Neural progenitor cell (in vitro differentiated cells): ENCODE measurements around the gene ZDHHC14. TPM values are rescaled to one million over a fixed set of nuclear protein-coding genes. Genes with fewer than 3 reads are reported as not detected.
"Not testable (repeated sequence)": the region's sequence is repeated elsewhere in the genome, so short reads cannot be mapped to it uniquely, and the experiment has no call there.

Source experiments
- DNase-seq: peaks from one replicate; pipeline ENCODE4 v3.0.0-alpha.2; 2016; ENCODE audit warnings: low spot score
- H2AFZ ChIP-seq: fragments of 200-600 bp; sonication (generic); replicated peaks from 2 replicates; pipeline ENCODE4 v1.6.1; 2016; ENCODE audit warnings: antibody characterized with exemption
- H3F3A ChIP-seq: fragments of 200-600 bp; sonication (generic); 2 replicates; pipeline ENCODE4 v1.6.1; 2016; ENCODE audit warnings: antibody characterized with exemption, low read depth
- H3K27ac ChIP-seq: fragments of 200-600 bp; sonication (generic); 2 replicates; pipeline ENCODE4 v1.5.1; 2016; ENCODE audit warnings: mild to moderate bottlenecking
- H3K27me3 ChIP-seq: fragments of 200-600 bp; sonication (generic); 2 replicates; pipeline ENCODE4 v1.6.1; 2016; ENCODE audit warnings: mild to moderate bottlenecking, moderate library complexity
- H3K36me3 ChIP-seq: fragments of 200-600 bp; sonication (generic); 2 replicates; pipeline ENCODE4 v1.5.1; 2016
- H3K4me1 ChIP-seq: fragments of 200-600 bp; sonication (generic); 2 replicates; pipeline ENCODE4 v1.6.1; 2016; ENCODE audit warnings: mixed run types
- H3K4me2 ChIP-seq: fragments of 200-600 bp; sonication (generic); 2 replicates; pipeline ENCODE4 v1.6.1; 2016
- H3K4me3 ChIP-seq: fragments of 200-600 bp; sonication (generic); 2 replicates; pipeline ENCODE4 v1.5.1; 2016
- H3K79me2 ChIP-seq: fragments of 200-600 bp; sonication (generic); 2 replicates; pipeline ENCODE4 v1.6.1; 2016; ENCODE audit warnings: low read depth
- H3K9ac ChIP-seq: fragments of 200-600 bp; sonication (generic); 2 replicates; pipeline ENCODE4 v1.6.1; 2016
- H3K9me3 ChIP-seq: fragments of 200-600 bp; sonication (generic); 2 replicates; pipeline ENCODE4 v1.5.1; 2016; ENCODE audit warnings: low read depth
- H4K20me1 ChIP-seq: fragments of 200-600 bp; sonication (generic); 2 replicates; pipeline ENCODE4 v1.6.1; 2016; ENCODE audit warnings: low read depth
- H3K27ac Mint-ChIP-seq: 3 replicates; pipeline ENCODE4 v1.8.0; 2021; ENCODE audit warnings: mixed read lengths
- H3K27me3 Mint-ChIP-seq: 2 replicates; pipeline ENCODE4 v1.8.0; 2022; ENCODE audit warnings: low read depth, mild to moderate bottlenecking, inconsistent platforms, moderate library complexity, mixed read lengths; ENCODE audit not compliant: insufficient read depth
- H3K36me3 Mint-ChIP-seq: 3 replicates; pipeline ENCODE4 v1.8.0; 2021; ENCODE audit warnings: mixed read lengths
- H3K4me1 Mint-ChIP-seq: 3 replicates; pipeline ENCODE4 v1.8.0; 2021; ENCODE audit warnings: mixed read lengths
- H3K4me3 Mint-ChIP-seq: 3 replicates; pipeline ENCODE4 v1.8.0; 2021; ENCODE audit warnings: mild to moderate bottlenecking, moderate library complexity, mixed read lengths
- H3K9me3 Mint-ChIP-seq: 3 replicates; pipeline ENCODE4 v1.8.0; 2020; ENCODE audit warnings: mixed read lengths
- CTCF ChIP-seq: fragments of 200-600 bp; sonication (generic); IDR thresholded peaks from 2 replicates; pipeline ENCODE4 v1.5.1; 2017; ENCODE audit warnings: antibody characterized with exemption, mild to moderate bottlenecking
- EZH2 ChIP-seq: fragments of 200-600 bp; sonication (generic); IDR thresholded peaks from 2 replicates; pipeline ENCODE4 v1.6.1; 2017; ENCODE audit warnings: antibody characterized with exemption, mild to moderate bottlenecking, moderate library complexity
- EZH2phosphoT487 ChIP-seq: fragments of 200-600 bp; sonication (generic); IDR thresholded peaks from 2 replicates; pipeline ENCODE4 v1.6.1; 2017; ENCODE audit warnings: antibody characterized with exemption
- total RNA-seq: library from RNA; depleted of rRNA; stranded (reverse); fragments of >200 nt; gene quantifications from 2 replicates; pipeline ENCODE4 v1.2.3, GENCODE V29; 2015; ENCODE audit warnings: low replicate concordance

The ZDHHC14 gene
- total RNA-seq, 1 donor from 2014 or later: 14.5 TPM

- DNase-seq: no peak
- Mint-ChIP-seq H3K27me3 (peaks cover 5% of the 10 kb centered on the region), H3K27ac (no peak overlapping the region), H3K4me3 (no peak overlapping the region), H3K9me3 (peaks cover 4% of the 10 kb centered on the region), H3K4me1 (peaks cover 15% of the 10 kb centered on the region), H3K36me3 (no peaks in the 10 kb centered on the region)
- peaks cover 8% of the 10 kb centered on the region for H4K20me1 ChIP-seq
- TF ChIP-seq EZH2 (no peak), CTCF (no peak), EZH2phosphoT487 (no peak)
- H3K4me3 ChIP-seq: no peak overlapping the region
- H3K36me3 ChIP-seq: no peaks in the 10 kb centered on the region
- no peak overlapping the region for H3K9ac ChIP-seq
- peaks cover 24% of the 10 kb centered on the region for H3F3A ChIP-seq
- no peaks in the 10 kb centered on the region for H3K79me2 ChIP-seq
- no peaks in the 10 kb centered on the region for H3K9me3 ChIP-seq
- H3K4me1 ChIP-seq: peaks cover 17% of the 10 kb centered on the region
- no peak overlapping the region for H3K4me2 ChIP-seq
- H2AFZ ChIP-seq: no peak overlapping the region
- H3K27me3 ChIP-seq: peaks cover 15% of the 10 kb centered on the region
- no peak overlapping the region for H3K27ac ChIP-seq
Observed at GRCh38 chr6:157717340-157717748, 336.4 kb downstream of the ZDHHC14 start.

- H3K27me3 Mint-ChIP-seq: peaks cover 5% of the 10 kb centered on the region
- DNase-seq: no peak
- no peaks in the 10 kb centered on the region for H3K36me3 ChIP-seq
- H3K9me3 Mint-ChIP-seq: peaks cover 4% of the 10 kb centered on the region
- TF ChIP-seq EZH2 (no peak), CTCF (no peak), EZH2phosphoT487 (no peak)
- H4K20me1 ChIP-seq: peaks cover 8% of the 10 kb centered on the region
- H3K36me3 Mint-ChIP-seq: no peaks in the 10 kb centered on the region
- peaks cover 24% of the 10 kb centered on the region for H3K27me3 ChIP-seq
- H3F3A ChIP-seq: peaks cover 24% of the 10 kb centered on the region
- H3K4me1 ChIP-seq: peaks cover 17% of the 10 kb centered on the region
- H3K79me2 ChIP-seq: no peaks in the 10 kb centered on the region
- no peak overlapping the region for H3K4me3 ChIP-seq
- H3K4me2 ChIP-seq: no peak overlapping the region
- H3K9ac ChIP-seq: no peak overlapping the region
- no peak overlapping the region for H3K27ac ChIP-seq
- H3K9me3 ChIP-seq: no peaks in the 10 kb centered on the region
- no peak overlapping the region for H3K4me3 Mint-ChIP-seq
- H3K4me1 Mint-ChIP-seq: peaks cover 15% of the 10 kb centered on the region
- no peak overlapping the region for H2AFZ ChIP-seq
- H3K27ac Mint-ChIP-seq: no peak overlapping the region
Observed at GRCh38 chr6:157718503-157719187, 337.7 kb downstream of the ZDHHC14 start.

DNA sequence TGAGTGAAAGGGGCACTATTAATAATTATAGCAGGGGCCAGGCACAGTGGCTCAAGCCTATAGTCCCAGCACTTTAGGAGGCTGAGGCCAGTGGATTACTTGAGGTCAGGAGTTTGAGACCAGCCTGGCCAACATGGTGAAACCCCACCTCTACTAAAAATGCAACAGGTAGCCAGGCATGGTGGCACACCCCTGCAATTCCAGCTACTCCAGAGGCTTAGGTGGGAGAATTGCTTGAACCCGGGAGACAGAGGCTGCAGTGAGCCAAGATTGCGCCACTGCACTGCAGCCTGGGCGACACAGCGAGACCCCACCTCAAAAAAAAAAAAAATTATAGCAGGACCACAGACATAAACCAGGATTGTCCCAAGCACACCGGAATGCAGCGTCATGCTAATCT lies 340.0 kb downstream of the ZDHHC14 start:
- H3K4me2 ChIP-seq: peak overlapping the region; percentile 28
- H3K9me3 Mint-ChIP-seq: peaks cover 18% of the 10 kb centered on the region

GRCh38 chr6:157721426-157721825 lies 340.4 kb downstream of the ZDHHC14 start:
- Histone ChIP-seq H2AFZ (no peak overlapping the region), H3K4me2 (peak overlapping the region; percentile 28), H3K36me3 (no peaks in the 10 kb centered on the region), H3K27ac (no peak overlapping the region), H3K9me3 (no peaks in the 10 kb centered on the region), H3K27me3 (peaks cover 24% of the 10 kb centered on the region), H3F3A (peaks cover 13% of the 10 kb centered on the region), H3K4me3 (no peak overlapping the region), H3K79me2 (no peaks in the 10 kb centered on the region), H3K4me1 (peaks cover 10% of the 10 kb centered on the region), H3K9ac (no peak overlapping the region), H4K20me1 (peaks cover 8% of the 10 kb centered on the region)
- H3K9me3 Mint-ChIP-seq: peaks cover 22% of the 10 kb centered on the region
- H3K36me3 Mint-ChIP-seq: no peaks in the 10 kb centered on the region
- peaks cover 13% of the 10 kb centered on the region for H3K4me1 Mint-ChIP-seq
- peak overlapping the region; percentile 44 for H3K27ac Mint-ChIP-seq
- no peak overlapping the region for H3K4me3 Mint-ChIP-seq
- peak; percentile 90 for DNase-seq
- no peak for TF ChIP-seq EZH2
- no peak for TF ChIP-seq CTCF
- no peak for TF ChIP-seq EZH2phosphoT487
- peaks cover 5% of the 10 kb centered on the region for H3K27me3 Mint-ChIP-seq

More for the DNA sequence above, 340.0 kb downstream of the ZDHHC14 start:
- H3K36me3 ChIP-seq, H3K27ac ChIP-seq, H3K4me3 Mint-ChIP-seq, H3K9me3 ChIP-seq, H2AFZ ChIP-seq, H4K20me1 ChIP-seq, H3K27ac Mint-ChIP-seq, H3K79me2 ChIP-seq, DNase-seq, H3K4me3 ChIP-seq, H3K9ac ChIP-seq, H3K36me3 Mint-ChIP-seq, H3K27me3 Mint-ChIP-seq: not testable (repeated sequence)
- Histone ChIP-seq H3K4me1 (peaks cover 10% of the 10 kb centered on the region), H3K27me3 (peaks cover 24% of the 10 kb centered on the region), H3F3A (peaks cover 18% of the 10 kb centered on the region)
- peaks cover 15% of the 10 kb centered on the region for H3K4me1 Mint-ChIP-seq
